BJ (cell line): ENCODE measurements around the gene EMC7. TPM values are rescaled to one million over a fixed set of nuclear protein-coding genes. Genes with fewer than 3 reads are reported as not detected.

ENCODE experiments used
- CTCF ChIA-PET: fragments of 350-600 bp; formaldehyde crosslinking; extraction: SDS; loops from one replicate; lab custom pipeline; 2021; ENCODE audit warnings: antibody characterized with exemption, inconsistent platforms; lab: Yijun Ruan, JAX
- POLR2A ChIA-PET: fragments of 300-600 bp; sonication (Branson Sonifier 250); formaldehyde crosslinking; extraction: SDS; loops from one replicate; lab custom pipeline; 2021; ENCODE audit warnings: antibody characterized with exemption; lab: Charles Lee
- DNase-seq: peaks from one replicate; pipeline ENCODE4 v3.0.0-alpha.2; 2011; ENCODE audit warnings: low read depth
- H3K27me3 ChIP-seq: 2 replicates; pipeline ENCODE4 v1.6.0; 2011; ENCODE audit warnings: low read length; ENCODE audit not compliant: control insufficient read depth, insufficient read depth
- H3K36me3 ChIP-seq: 2 replicates; pipeline ENCODE4 v1.5.1; 2011; ENCODE audit warnings: low read length; ENCODE audit not compliant: control insufficient read depth, insufficient read depth
- H3K4me3 ChIP-seq: 2 replicates; pipeline ENCODE4 v1.5.1; 2011; ENCODE audit warnings: low read depth, mild to moderate bottlenecking, control low read depth, low read length
- polyA plus RNA-seq: library from polyadenylated mRNA; depleted of rRNA; stranded (reverse); fragments of >200 nt; gene quantifications from 2 replicates; pipeline ENCODE4 v1.2.3, GENCODE V29; 2011
- TF ChIP-seq, protein P1 (sequence below): IDR thresholded peaks from 2 replicates; pipeline ENCODE4 v1.5.1; 2011; ENCODE audit warnings: low read depth, mild to moderate bottlenecking, control low read depth, inconsistent platforms, low read length, moderate library complexity; ENCODE audit not compliant: insufficient read depth

EMC7 gene
- polyA plus RNA-seq, 1 experiment = 80.8 TPM

DNA sequence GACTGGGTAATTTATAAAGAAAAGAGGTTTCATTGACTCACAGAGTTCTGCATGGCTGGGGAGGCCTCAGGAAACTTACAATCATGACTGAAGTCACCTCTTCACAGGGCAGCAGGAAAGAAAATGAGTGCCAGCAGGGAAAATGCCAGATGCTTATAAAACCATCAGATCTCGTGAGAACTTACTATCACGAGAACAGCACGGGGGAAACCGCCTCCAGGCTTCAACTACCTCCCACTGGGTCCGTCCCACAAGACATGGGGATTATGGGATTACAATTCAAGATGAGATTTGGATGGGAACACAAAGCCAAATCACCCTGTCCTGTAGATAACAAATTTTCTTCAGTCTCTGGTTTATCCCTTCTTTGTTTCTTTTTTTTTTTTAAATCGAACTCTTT is 31.7 kb downstream of the EMC7 start:
- H3K4me3 ChIP-seq = no peak overlapping the region
- POLR2A ChIA-PET = no interaction called here
- no peak for DNase-seq
- TF ChIP-seq, protein P1, sequence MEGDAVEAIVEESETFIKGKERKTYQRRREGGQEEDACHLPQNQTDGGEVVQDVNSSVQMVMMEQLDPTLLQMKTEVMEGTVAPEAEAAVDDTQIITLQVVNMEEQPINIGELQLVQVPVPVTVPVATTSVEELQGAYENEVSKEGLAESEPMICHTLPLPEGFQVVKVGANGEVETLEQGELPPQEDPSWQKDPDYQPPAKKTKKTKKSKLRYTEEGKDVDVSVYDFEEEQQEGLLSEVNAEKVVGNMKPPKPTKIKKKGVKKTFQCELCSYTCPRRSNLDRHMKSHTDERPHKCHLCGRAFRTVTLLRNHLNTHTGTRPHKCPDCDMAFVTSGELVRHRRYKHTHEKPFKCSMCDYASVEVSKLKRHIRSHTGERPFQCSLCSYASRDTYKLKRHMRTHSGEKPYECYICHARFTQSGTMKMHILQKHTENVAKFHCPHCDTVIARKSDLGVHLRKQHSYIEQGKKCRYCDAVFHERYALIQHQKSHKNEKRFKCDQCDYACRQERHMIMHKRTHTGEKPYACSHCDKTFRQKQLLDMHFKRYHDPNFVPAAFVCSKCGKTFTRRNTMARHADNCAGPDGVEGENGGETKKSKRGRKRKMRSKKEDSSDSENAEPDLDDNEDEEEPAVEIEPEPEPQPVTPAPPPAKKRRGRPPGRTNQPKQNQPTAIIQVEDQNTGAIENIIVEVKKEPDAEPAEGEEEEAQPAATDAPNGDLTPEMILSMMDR = no peak
- H3K27me3 ChIP-seq = no peaks in the 10 kb centered on the region
- CTCF ChIA-PET = no interaction called here
- H3K36me3 ChIP-seq = no peaks in the 10 kb centered on the region

DNA sequence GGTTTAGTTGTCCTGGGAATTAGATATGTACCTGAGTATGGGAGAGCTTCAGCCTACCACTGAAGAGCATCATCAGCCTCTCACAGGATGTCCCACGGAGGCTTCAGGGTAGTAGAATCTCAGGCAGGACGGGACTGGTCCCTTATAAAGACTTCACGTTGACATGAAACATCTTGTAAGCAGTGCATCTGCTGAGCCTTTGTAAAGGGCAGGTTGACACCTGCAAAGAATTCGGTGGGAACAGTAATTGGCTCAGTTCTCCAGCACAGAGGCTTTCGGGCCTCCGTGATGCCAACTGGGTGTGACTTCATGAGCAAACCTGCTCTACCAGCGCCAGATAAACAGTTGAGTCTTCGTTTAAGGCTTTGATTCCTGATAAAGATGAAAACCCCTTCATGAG is 35.7 kb downstream of the EMC7 start:
- no peak overlapping the region for H3K4me3 ChIP-seq
- no peaks in the 10 kb centered on the region for H3K27me3 ChIP-seq
- H3K36me3 ChIP-seq = no peaks in the 10 kb centered on the region
- TF ChIP-seq, protein P1 = no peak
- no peak for DNase-seq
- CTCF ChIA-PET = interaction anchor here (1.0 kb wide), 1 partner anchor 144 kb away, joined by 5 read pairs; the partner anchor contains the start of gene KATNBL1
- POLR2A ChIA-PET = no interaction called here

GRCh38 chr15:34065261-34065660 is 36.4 kb downstream of the EMC7 start:
- CTCF ChIA-PET = interaction anchor here (1.2 kb wide), 1 partner anchor 522 kb away, joined by 3 read pairs; no protein-coding TSS in a partner anchor

DNA sequence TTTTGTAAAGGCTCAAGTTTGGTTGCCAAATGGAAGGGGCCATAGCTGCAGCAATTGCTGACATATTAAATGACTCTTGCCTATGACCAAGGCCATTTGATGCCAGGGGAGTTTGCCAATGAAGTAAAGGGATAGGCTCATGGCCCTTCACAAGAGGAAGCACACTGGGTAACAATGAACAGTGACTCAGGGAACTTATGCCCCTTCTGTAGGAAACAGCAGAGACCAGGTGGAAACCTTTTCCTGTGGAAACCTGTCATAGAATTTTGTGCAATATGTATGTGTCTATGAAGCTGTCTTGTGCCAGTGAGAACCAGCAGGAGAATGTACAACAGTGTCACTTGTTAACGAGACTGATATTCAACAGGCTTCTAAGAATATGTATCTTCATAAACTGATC is 37.2 kb downstream of the EMC7 start:
- no peak for DNase-seq
- Histone ChIP-seq H3K27me3 (no peaks in the 10 kb centered on the region), H3K36me3 (no peaks in the 10 kb centered on the region), H3K4me3 (no peak overlapping the region)
- POLR2A ChIA-PET = no interaction called here
- TF ChIP-seq, protein P1 = no peak
- CTCF ChIA-PET = interaction anchor here (0.7 to 7.5 kb wide), 5 partner anchors 12 to 523 kb away, joined by 3 to 61 read pairs (median 6); partner anchors contain the start of genes KATNBL1 and LPCAT4

More at GRCh38 chr15:34065261-34065660, 36.4 kb downstream of the EMC7 start:
- POLR2A ChIA-PET = no interaction called here
- Histone ChIP-seq H3K36me3 (no peaks in the 10 kb centered on the region), H3K27me3 (no peaks in the 10 kb centered on the region), H3K4me3 (no peak overlapping the region)
- DNase-seq = no peak
- TF ChIP-seq, protein P1 = no peak

GRCh38 chr15:34059946-34060345 is 41.7 kb downstream of the EMC7 start:
- no peaks in the 10 kb centered on the region for H3K27me3 ChIP-seq
- no peak overlapping the region for H3K4me3 ChIP-seq
- TF ChIP-seq, protein P1 = no peak
- ChIA-PET POLR2A (no interaction called here), CTCF (interaction anchor here (1.2 to 7.5 kb wide), 2 partner anchors 13 to 151 kb away, joined by 4 to 61 read pairs; partner anchors contain the start of gene KATNBL1)
- H3K36me3 ChIP-seq = no peaks in the 10 kb centered on the region
- no peak for DNase-seq
